Esophagus muscularis mucosa (tissue), 4 donors: ENCODE measurements around the gene MUC5B.

Source experiments
- EP300 ChIP-seq: sonication (generic); formaldehyde crosslinking; IDR thresholded peaks from one replicate; pipeline ENCODE4 v1.6.1; 2017; ENCODE audit warnings: antibody characterized with exemption
- POLR2A ChIP-seq: fragments of 450-650 bp; IDR thresholded peaks from one replicate; pipeline ENCODE4 v1.6.1; 2017; ENCODE audit warnings: antibody characterized with exemption, moderate library complexity, mild to moderate bottlenecking, low read depth
- POLR2AphosphoS5 ChIP-seq, 2 donors: sonication (generic); formaldehyde crosslinking; IDR thresholded peaks; one replicate each; pipeline ENCODE4 v1.6.1; 2017; ENCODE audit warnings: antibody characterized with exemption in 2 of 2
- TF ChIP-seq, protein P1 (sequence below), 3 experiments: fragments of 200-600 bp in 2 of 3; fragments of 450-650 bp in 1 of 3; sonication (generic) in 2 of 3; IDR thresholded peaks; one replicate each; pipeline ENCODE4 v1.5.1; 2017 to 2019; ENCODE audit warnings: antibody characterized with exemption in 3 of 3, mild to moderate bottlenecking in 2 of 3, moderate library complexity in 1 of 3

- TF ChIP-seq POLR2A (no peak), POLR2AphosphoS5 (IDR thresholded peaks at IDR 0.05) (no peak), EP300 (no peak)
- TF ChIP-seq, protein P1, sequence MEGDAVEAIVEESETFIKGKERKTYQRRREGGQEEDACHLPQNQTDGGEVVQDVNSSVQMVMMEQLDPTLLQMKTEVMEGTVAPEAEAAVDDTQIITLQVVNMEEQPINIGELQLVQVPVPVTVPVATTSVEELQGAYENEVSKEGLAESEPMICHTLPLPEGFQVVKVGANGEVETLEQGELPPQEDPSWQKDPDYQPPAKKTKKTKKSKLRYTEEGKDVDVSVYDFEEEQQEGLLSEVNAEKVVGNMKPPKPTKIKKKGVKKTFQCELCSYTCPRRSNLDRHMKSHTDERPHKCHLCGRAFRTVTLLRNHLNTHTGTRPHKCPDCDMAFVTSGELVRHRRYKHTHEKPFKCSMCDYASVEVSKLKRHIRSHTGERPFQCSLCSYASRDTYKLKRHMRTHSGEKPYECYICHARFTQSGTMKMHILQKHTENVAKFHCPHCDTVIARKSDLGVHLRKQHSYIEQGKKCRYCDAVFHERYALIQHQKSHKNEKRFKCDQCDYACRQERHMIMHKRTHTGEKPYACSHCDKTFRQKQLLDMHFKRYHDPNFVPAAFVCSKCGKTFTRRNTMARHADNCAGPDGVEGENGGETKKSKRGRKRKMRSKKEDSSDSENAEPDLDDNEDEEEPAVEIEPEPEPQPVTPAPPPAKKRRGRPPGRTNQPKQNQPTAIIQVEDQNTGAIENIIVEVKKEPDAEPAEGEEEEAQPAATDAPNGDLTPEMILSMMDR (IDR thresholded peaks at IDR 0.05), result no peak
These were observed 69.3 kb downstream of the MUC5B start for GRCh38 chr11:1292018-1292643.
